ENCODE results near the gene TAB3. TPM values are rescaled to one million over a fixed set of nuclear protein-coding genes. Genes with fewer than 3 reads are reported as not detected.

The TAB3 gene
- total and polyA plus RNA-seq, 10 of the 15 experiments (the other 5 are each of a cell fraction or from before 2014, with no cell fraction given) = 1.7 to 22.1 (median 9.1) TPM

DNA sequence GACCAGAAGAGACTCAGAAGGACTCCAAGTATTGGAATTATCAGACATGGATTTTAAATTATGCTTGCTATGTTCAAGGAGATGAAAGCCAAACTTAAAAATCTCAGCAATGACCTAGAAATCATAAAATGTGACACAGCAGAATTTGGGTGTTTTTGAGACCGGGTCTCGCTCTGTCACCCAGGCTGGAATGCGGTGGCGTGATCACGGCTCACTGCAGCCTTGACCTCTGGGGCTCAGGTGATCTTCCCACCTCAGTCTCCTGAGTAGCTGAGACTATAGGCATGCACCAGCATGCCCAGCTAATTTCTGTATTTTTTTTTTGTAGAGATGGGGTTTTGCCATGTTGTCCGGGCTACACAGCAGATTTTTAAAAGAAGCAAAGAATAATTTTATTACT lies 12.7 kb downstream of the TAB3 start:
- BruUV-seq (replicated peaks) = no TSS peak
- Histone ChIP-seq H3K36me3 (ENCODE audit: control insufficient read depth in 2 of 2, insufficient read depth in 2 of 2, low read length in 1 of 2) (no peaks in the 10 kb centered on the region; a peak in 1 of 4 replicates), H3K4me3 (no peak overlapping the region), H4K20me1 (ENCODE audit: control insufficient read depth, insufficient read depth) (no peaks in the 10 kb centered on the region), H3K27ac (ENCODE audit: control insufficient read depth, insufficient read depth) (no peak overlapping the region), H3K4me1 (ENCODE audit: control insufficient read depth, insufficient read depth, low read length) (no peaks in the 10 kb centered on the region), H3K4me2 (ENCODE audit: control insufficient read depth, insufficient read depth) (no peak overlapping the region), H3K79me2 (ENCODE audit: control insufficient read depth, insufficient read depth, low read length) (no peaks in the 10 kb centered on the region), H3K9me3 (replicated peaks; ENCODE audit: control insufficient read depth, insufficient read depth, low read length) (no peaks in the 10 kb centered on the region), H2AFZ (ENCODE audit: control insufficient read depth, low read depth, low read length) (no peak overlapping the region), H3K27me3 (replicated peaks in 1 of 2; ENCODE audit: control insufficient read depth in 2 of 2, insufficient read depth in 2 of 2, low read length in 1 of 2) (no peaks in the 10 kb centered on the region), H3K9ac (ENCODE audit: control insufficient read depth, insufficient read depth, low read length) (no peak overlapping the region)
- ChIA-PET POLR2A (no interaction called here), CTCF (no interaction called here), SMC1A (ENCODE audit: uncharacterized antibody, unreplicated experiment) (no interaction called here), RAD21 (ENCODE audit: unreplicated experiment) (interaction anchor here (1.6 kb wide), 1 partner anchor 11 kb away, joined by 4 read pairs; no protein-coding TSS in a partner anchor)
- no peak for FAIRE-seq
- intact Hi-C loops (cut with micrococcal nuclease; ENCODE audit: unreplicated experiment) (no loop called here), in situ Hi-C loops (cut with MboI) (no loop called here)
- no peak for DNase-seq (ENCODE audit: low read depth, low spot score)
- 84% methylated on average over 6 of the region's 6 CpGs for WGBS (ENCODE audit: insufficient coverage, insufficient replicate concordance, low lambda C conversion rate, missing lambda C conversion rate)
- no peak for ATAC-seq
- TF ChIP-seq ASH2L (IDR thresholded peaks at IDR 0.05; ENCODE audit: borderline replicate concordance, low read depth) (no peak), SMAD5 (IDR thresholded peaks at IDR 0.05; ENCODE audit: low read depth) (no peak), SIX5 (IDR thresholded peaks at IDR 0.05; ENCODE audit: low read depth, low read length, severe bottlenecking) (no peak)
- TF ChIP-seq, protein P1, sequence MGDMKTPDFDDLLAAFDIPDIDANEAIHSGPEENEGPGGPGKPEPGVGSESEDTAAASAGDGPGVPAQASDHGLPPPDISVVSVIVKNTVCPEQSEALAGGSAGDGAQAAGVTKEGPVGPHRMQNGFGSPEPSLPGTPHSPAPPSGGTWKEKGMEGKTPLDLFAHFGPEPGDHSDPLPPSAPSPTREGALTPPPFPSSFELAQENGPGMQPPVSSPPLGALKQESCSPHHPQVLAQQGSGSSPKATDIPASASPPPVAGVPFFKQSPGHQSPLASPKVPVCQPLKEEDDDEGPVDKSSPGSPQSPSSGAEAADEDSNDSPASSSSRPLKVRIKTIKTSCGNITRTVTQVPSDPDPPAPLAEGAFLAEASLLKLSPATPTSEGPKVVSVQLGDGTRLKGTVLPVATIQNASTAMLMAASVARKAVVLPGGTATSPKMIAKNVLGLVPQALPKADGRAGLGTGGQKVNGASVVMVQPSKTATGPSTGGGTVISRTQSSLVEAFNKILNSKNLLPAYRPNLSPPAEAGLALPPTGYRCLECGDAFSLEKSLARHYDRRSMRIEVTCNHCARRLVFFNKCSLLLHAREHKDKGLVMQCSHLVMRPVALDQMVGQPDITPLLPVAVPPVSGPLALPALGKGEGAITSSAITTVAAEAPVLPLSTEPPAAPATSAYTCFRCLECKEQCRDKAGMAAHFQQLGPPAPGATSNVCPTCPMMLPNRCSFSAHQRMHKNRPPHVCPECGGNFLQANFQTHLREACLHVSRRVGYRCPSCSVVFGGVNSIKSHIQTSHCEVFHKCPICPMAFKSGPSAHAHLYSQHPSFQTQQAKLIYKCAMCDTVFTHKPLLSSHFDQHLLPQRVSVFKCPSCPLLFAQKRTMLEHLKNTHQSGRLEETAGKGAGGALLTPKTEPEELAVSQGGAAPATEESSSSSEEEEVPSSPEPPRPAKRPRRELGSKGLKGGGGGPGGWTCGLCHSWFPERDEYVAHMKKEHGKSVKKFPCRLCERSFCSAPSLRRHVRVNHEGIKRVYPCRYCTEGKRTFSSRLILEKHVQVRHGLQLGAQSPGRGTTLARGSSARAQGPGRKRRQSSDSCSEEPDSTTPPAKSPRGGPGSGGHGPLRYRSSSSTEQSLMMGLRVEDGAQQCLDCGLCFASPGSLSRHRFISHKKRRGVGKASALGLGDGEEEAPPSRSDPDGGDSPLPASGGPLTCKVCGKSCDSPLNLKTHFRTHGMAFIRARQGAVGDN (IDR thresholded peaks at IDR 0.05) = no peak
- TF ChIP-seq, protein P2, sequence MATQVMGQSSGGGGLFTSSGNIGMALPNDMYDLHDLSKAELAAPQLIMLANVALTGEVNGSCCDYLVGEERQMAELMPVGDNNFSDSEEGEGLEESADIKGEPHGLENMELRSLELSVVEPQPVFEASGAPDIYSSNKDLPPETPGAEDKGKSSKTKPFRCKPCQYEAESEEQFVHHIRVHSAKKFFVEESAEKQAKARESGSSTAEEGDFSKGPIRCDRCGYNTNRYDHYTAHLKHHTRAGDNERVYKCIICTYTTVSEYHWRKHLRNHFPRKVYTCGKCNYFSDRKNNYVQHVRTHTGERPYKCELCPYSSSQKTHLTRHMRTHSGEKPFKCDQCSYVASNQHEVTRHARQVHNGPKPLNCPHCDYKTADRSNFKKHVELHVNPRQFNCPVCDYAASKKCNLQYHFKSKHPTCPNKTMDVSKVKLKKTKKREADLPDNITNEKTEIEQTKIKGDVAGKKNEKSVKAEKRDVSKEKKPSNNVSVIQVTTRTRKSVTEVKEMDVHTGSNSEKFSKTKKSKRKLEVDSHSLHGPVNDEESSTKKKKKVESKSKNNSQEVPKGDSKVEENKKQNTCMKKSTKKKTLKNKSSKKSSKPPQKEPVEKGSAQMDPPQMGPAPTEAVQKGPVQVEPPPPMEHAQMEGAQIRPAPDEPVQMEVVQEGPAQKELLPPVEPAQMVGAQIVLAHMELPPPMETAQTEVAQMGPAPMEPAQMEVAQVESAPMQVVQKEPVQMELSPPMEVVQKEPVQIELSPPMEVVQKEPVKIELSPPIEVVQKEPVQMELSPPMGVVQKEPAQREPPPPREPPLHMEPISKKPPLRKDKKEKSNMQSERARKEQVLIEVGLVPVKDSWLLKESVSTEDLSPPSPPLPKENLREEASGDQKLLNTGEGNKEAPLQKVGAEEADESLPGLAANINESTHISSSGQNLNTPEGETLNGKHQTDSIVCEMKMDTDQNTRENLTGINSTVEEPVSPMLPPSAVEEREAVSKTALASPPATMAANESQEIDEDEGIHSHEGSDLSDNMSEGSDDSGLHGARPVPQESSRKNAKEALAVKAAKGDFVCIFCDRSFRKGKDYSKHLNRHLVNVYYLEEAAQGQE (IDR thresholded peaks at IDR 0.05; ENCODE audit: low read depth, low read length) = no peak

Measured in GM12878 (cell line).